K562 (cell line): ENCODE data around the gene PTPRC. TPM values are rescaled to one million over a fixed set of nuclear protein-coding genes. Genes with fewer than 3 reads are reported as not detected.

Source experiments
- CBX3 ChIP-seq, 2 experiments: IDR thresholded peaks; 1 replicate in 1 of 2; 2 replicates in 1 of 2; pipeline ENCODE4 v1.6.1; 2012; ENCODE audit warnings: inconsistent platforms in 2 of 2, low read length in 2 of 2, borderline replicate concordance in 1 of 2, control low read depth in 1 of 2
- MGA ChIP-seq: fragments of 450-650 bp; IDR thresholded peaks from 2 replicates; pipeline ENCODE4 v1.6.1; 2016; ENCODE audit warnings: mild to moderate bottlenecking, moderate library complexity
- ZNF644 ChIP-seq: fragments of 200-800 bp; sonication (Bioruptor generic); IDR thresholded peaks from 2 replicates; pipeline ENCODE4 v1.6.1; 2016; ENCODE audit warnings: low read depth, missing genetic modification characterization, missing compliant biosample characterization
- polyA plus RNA-seq, 8 experiments: library from polyadenylated mRNA; depleted of rRNA in 4 of 8; stranded (reverse) in 5 of 8; unstranded in 3 of 8; fragments of >200 nt; fragmentation: Nextera tagmentation in 2 of 8; fragmentation: Illumina TruSeq in 1 of 8; extraction: Ambion mirVana in 2 of 8; extraction: Trizol in 1 of 8; gene quantifications; 2 replicates each; pipeline versions ENCODE4 v1.2.1 to v1.2.3, GENCODE V29; 2011 to 2014; ENCODE audit warnings: inconsistent platforms in 1 of 8, missing spikeins in 1 of 8
- total RNA-seq, 7 experiments: library from RNA; depleted of rRNA in 6 of 7; stranded (reverse); fragments of >200 nt in 6 of 7; fragmentation: Illumina TruSeq in 2 of 7; extraction: Trizol in 2 of 7; gene quantifications; 2 replicates each; pipeline versions ENCODE4 v1.2.1 to v1.2.3, GENCODE V29; 2011 to 2021; ENCODE audit warnings: low replicate concordance in 1 of 7
- TF ChIP-seq, protein P1 (sequence below): fragments of 450-650 bp; IDR thresholded peaks from 2 replicates; pipeline ENCODE4 v1.6.1; 2017; ENCODE audit warnings: antibody characterized with exemption, mild to moderate bottlenecking
- TF ChIP-seq, protein P2 (sequence below): fragments of 250-450 bp; sonication (Bioruptor Pico); IDR thresholded peaks from 2 replicates; pipeline ENCODE4 v1.4.0; 2020; ENCODE audit warnings: mild to moderate bottlenecking, moderate library complexity
- TF ChIP-seq, protein P3 (sequence below): fragments of 450-650 bp; IDR thresholded peaks from 2 replicates; pipeline ENCODE4 v1.6.1; 2016

PTPRC gene
- total and polyA plus RNA-seq, 9 of the 15 experiments (the other 6 are each of a cell fraction or from before 2014, with no cell fraction given): 7.1 to 107 (median 62.9) TPM

DNA sequence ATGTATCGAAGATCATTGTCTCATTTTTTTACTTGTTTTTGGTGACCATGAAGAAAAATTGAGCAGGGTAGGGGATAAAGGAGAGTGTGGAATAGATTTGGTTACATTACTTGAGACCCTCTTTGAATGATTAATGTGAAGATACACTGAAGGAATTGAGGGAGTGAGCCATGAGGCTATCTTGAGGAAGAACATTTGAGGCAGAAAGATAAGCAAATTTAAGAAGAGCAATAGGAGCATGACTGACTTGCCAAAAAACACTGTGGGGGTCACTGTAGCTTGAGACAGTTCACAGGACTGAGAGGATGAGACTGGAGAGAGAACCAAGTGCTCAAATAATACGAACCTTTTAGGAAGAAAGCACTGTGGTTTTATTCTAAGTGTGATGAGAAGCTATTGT, 43.1 kb upstream of the PTPRC start (continued):
- peak; percentile 12; the same call in 1 of the 2 replicates for TF ChIP-seq MGA
- TF ChIP-seq, protein P1, sequence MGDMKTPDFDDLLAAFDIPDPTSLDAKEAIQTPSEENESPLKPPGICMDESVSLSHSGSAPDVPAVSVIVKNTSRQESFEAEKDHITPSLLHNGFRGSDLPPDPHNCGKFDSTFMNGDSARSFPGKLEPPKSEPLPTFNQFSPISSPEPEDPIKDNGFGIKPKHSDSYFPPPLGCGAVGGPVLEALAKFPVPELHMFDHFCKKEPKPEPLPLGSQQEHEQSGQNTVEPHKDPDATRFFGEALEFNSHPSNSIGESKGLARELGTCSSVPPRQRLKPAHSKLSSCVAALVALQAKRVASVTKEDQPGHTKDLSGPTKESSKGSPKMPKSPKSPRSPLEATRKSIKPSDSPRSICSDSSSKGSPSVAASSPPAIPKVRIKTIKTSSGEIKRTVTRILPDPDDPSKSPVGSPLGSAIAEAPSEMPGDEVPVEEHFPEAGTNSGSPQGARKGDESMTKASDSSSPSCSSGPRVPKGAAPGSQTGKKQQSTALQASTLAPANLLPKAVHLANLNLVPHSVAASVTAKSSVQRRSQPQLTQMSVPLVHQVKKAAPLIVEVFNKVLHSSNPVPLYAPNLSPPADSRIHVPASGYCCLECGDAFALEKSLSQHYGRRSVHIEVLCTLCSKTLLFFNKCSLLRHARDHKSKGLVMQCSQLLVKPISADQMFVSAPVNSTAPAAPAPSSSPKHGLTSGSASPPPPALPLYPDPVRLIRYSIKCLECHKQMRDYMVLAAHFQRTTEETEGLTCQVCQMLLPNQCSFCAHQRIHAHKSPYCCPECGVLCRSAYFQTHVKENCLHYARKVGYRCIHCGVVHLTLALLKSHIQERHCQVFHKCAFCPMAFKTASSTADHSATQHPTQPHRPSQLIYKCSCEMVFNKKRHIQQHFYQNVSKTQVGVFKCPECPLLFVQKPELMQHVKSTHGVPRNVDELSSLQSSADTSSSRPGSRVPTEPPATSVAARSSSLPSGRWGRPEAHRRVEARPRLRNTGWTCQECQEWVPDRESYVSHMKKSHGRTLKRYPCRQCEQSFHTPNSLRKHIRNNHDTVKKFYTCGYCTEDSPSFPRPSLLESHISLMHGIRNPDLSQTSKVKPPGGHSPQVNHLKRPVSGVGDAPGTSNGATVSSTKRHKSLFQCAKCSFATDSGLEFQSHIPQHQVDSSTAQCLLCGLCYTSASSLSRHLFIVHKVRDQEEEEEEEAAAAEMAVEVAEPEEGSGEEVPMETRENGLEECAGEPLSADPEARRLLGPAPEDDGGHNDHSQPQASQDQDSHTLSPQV: 0 out of 2 replicates have a peak, but pooled peaks have one; percentile 23
- TF ChIP-seq ZNF644 (tag): 0 out of 2 replicates have a peak, but pooled peaks have one; percentile 35
- TF ChIP-seq, protein P2, sequence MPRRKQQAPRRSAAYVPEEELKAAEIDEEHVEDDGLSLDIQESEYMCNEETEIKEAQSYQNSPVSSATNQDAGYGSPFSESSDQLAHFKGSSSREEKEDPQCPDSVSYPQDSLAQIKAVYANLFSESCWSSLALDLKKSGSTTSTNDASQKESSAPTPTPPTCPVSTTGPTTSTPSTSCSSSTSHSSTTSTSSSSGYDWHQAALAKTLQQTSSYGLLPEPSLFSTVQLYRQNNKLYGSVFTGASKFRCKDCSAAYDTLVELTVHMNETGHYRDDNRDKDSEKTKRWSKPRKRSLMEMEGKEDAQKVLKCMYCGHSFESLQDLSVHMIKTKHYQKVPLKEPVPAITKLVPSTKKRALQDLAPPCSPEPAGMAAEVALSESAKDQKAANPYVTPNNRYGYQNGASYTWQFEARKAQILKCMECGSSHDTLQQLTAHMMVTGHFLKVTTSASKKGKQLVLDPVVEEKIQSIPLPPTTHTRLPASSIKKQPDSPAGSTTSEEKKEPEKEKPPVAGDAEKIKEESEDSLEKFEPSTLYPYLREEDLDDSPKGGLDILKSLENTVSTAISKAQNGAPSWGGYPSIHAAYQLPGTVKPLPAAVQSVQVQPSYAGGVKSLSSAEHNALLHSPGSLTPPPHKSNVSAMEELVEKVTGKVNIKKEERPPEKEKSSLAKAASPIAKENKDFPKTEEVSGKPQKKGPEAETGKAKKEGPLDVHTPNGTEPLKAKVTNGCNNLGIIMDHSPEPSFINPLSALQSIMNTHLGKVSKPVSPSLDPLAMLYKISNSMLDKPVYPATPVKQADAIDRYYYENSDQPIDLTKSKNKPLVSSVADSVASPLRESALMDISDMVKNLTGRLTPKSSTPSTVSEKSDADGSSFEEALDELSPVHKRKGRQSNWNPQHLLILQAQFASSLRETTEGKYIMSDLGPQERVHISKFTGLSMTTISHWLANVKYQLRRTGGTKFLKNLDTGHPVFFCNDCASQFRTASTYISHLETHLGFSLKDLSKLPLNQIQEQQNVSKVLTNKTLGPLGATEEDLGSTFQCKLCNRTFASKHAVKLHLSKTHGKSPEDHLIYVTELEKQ (CRISPR knock-in tag): no peak
- TF ChIP-seq, protein P3, sequence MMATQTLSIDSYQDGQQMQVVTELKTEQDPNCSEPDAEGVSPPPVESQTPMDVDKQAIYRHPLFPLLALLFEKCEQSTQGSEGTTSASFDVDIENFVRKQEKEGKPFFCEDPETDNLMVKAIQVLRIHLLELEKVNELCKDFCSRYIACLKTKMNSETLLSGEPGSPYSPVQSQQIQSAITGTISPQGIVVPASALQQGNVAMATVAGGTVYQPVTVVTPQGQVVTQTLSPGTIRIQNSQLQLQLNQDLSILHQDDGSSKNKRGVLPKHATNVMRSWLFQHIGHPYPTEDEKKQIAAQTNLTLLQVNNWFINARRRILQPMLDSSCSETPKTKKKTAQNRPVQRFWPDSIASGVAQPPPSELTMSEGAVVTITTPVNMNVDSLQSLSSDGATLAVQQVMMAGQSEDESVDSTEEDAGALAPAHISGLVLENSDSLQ: peak; percentile 68
- TF ChIP-seq CBX3 (IDR thresholded peaks at IDR 0.05; ENCODE audit: borderline replicate concordance in 1 of 2, low read length in 2 of 2): 0 out of 3 replicates have a peak, but pooled peaks of 1 of the 2 experiments have one; percentile 35
